ENCODE data around the gene PSMC5. TPM values are rescaled to one million over a fixed set of nuclear protein-coding genes. Genes with fewer than 3 reads are reported as not detected.
"Not testable (repeated sequence)": the region's sequence is repeated elsewhere in the genome, so short reads cannot be mapped to it uniquely, and the experiment has no call there.

Gene PSMC5
- polyA plus RNA-seq, 1 donor from 2014 or later: 69.5 TPM

- no peak overlapping the region for H3K9ac ChIP-seq (ENCODE audit: low read length)
- no peaks in the 10 kb centered on the region for H3F3A ChIP-seq (ENCODE audit: insufficient read depth, low read length, poor library complexity, severe bottlenecking)
- H4K20me1 ChIP-seq (ENCODE audit: insufficient read depth): no peaks in the 10 kb centered on the region
- no peaks in the 10 kb centered on the region for H3K9me2 ChIP-seq (ENCODE audit: insufficient read depth, low read length)
- no peak overlapping the region for H2AFZ ChIP-seq (ENCODE audit: low read depth, low read length)
- H3K27me3 ChIP-seq (ENCODE audit: insufficient read depth, low read depth, low read length): no peaks in the 10 kb centered on the region
- H3K4me2 ChIP-seq (ENCODE audit: low read length): no peak overlapping the region
- no peaks in the 10 kb centered on the region for H3K79me2 ChIP-seq (replicated peaks; ENCODE audit: insufficient read depth, low read length)
- H3K36me3 ChIP-seq (ENCODE audit: insufficient read depth, low read length): no peaks in the 10 kb centered on the region
- H3K4me3 ChIP-seq (ENCODE audit: low read length): no peak overlapping the region
- no peak for TF ChIP-seq POLR2AphosphoS5 (IDR thresholded peaks at IDR 0.05)
- TF ChIP-seq REST (IDR thresholded peaks at IDR 0.05; ENCODE audit: borderline replicate concordance): no peak
- no peak for TF ChIP-seq EZH2 (IDR thresholded peaks at IDR 0.05; ENCODE audit: borderline replicate concordance, insufficient read depth, low read length, poor library complexity, severe bottlenecking)
- no peak for TF ChIP-seq EP300 (conservative IDR thresholded peaks at IDR 0.05; ENCODE audit: poor library complexity, severe bottlenecking)
- no peak for TF ChIP-seq SMC3 (conservative IDR thresholded peaks at IDR 0.05; ENCODE audit: poor library complexity)
- TF ChIP-seq, protein P1, sequence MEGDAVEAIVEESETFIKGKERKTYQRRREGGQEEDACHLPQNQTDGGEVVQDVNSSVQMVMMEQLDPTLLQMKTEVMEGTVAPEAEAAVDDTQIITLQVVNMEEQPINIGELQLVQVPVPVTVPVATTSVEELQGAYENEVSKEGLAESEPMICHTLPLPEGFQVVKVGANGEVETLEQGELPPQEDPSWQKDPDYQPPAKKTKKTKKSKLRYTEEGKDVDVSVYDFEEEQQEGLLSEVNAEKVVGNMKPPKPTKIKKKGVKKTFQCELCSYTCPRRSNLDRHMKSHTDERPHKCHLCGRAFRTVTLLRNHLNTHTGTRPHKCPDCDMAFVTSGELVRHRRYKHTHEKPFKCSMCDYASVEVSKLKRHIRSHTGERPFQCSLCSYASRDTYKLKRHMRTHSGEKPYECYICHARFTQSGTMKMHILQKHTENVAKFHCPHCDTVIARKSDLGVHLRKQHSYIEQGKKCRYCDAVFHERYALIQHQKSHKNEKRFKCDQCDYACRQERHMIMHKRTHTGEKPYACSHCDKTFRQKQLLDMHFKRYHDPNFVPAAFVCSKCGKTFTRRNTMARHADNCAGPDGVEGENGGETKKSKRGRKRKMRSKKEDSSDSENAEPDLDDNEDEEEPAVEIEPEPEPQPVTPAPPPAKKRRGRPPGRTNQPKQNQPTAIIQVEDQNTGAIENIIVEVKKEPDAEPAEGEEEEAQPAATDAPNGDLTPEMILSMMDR (IDR thresholded peaks at IDR 0.05; ENCODE audit: poor library complexity, severe bottlenecking): no peak
- no peak for TF ChIP-seq MXI1 (conservative IDR thresholded peaks at IDR 0.05; ENCODE audit: poor library complexity, severe bottlenecking)
- no peak for TF ChIP-seq TAF1 (IDR thresholded peaks at IDR 0.05; ENCODE audit: low read depth)
- no peak for TF ChIP-seq RAD21 (conservative IDR thresholded peaks at IDR 0.05)
- H3K9me3 ChIP-seq (ENCODE audit: low read length): no peaks in the 10 kb centered on the region
- H3K27ac ChIP-seq (ENCODE audit: low read length): no peak overlapping the region
Observed at GRCh38 chr17:63880706-63881105, 53.5 kb downstream of the PSMC5 start.

DNA sequence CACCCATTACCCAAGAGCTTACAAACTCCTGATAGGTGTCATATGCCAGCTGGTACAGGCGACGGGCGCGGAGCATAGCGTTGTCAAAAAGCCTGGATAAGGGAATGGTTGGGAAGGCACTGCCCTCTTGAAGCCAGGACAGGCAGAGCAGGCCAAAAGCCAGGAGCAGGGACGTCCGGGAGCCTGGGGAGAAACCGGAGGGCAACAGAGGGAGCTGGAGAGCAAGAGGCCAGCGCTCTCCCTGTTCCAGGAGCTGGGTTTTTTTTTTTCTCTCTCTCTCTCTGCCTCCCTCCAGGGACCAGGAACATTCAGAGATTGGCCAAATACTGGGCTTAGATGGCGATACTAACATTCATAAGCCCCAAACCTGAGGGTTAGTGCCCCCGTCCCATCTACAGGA lies 54.1 kb downstream of the PSMC5 start:
- H3K27ac ChIP-seq (ENCODE audit: low read length); H3K9me3 ChIP-seq (ENCODE audit: low read length); H3K4me3 ChIP-seq (ENCODE audit: low read length); H3K79me2 ChIP-seq (replicated peaks; ENCODE audit: insufficient read depth, low read length); H3K36me3 ChIP-seq (ENCODE audit: insufficient read depth, low read length); H3K27me3 ChIP-seq (ENCODE audit: insufficient read depth, low read depth, low read length); H4K20me1 ChIP-seq (ENCODE audit: insufficient read depth); H2AFZ ChIP-seq (ENCODE audit: low read depth, low read length); H3K9ac ChIP-seq (ENCODE audit: low read length); H3F3A ChIP-seq (ENCODE audit: insufficient read depth, low read length, poor library complexity, severe bottlenecking); H3K9me2 ChIP-seq (ENCODE audit: insufficient read depth, low read length); H3K4me2 ChIP-seq (ENCODE audit: low read length): not testable (repeated sequence)

Other genes with a start within 250 kb of the PSMC5 start
- gene TACO1, start 226.5 kb upstream of the PSMC5 start, polyA plus RNA-seq: 15.8 and 16.2 TPM in 2 replicates
- gene MAP3K3, start 205.0 kb upstream of the PSMC5 start, polyA plus RNA-seq: 16.6 and 24.5 TPM in 2 replicates
- gene LIMD2, start 127.3 kb upstream of the PSMC5 start, polyA plus RNA-seq: 116 and 132 TPM in 2 replicates
- gene STRADA, start 85.6 kb upstream of the PSMC5 start, polyA plus RNA-seq: 15.6 and 18.4 TPM in 2 replicates
- 47.2 and 49.3 TPM in 2 replicates for gene CCDC47, start 53.8 kb upstream of the PSMC5 start, polyA plus RNA-seq
- gene DDX42, start 53.3 kb upstream of the PSMC5 start, polyA plus RNA-seq: 114 and 115 TPM in 2 replicates
- 23.2 and 25.8 TPM in 2 replicates for gene FTSJ3, start 232 bp downstream of the PSMC5 start, polyA plus RNA-seq
- 24.0 and 33.2 TPM in 2 replicates for gene SMARCD2, start 15.3 kb downstream of the PSMC5 start, polyA plus RNA-seq
- not detected in 2 replicates for gene CSH2, start 46.2 kb downstream of the PSMC5 start, polyA plus RNA-seq
- not detected in 2 replicates for gene GH2, start 54.5 kb downstream of the PSMC5 start, polyA plus RNA-seq
- not detected in 2 replicates for gene CSH1, start 69.1 kb downstream of the PSMC5 start, polyA plus RNA-seq
- not detected in 2 replicates for gene CSHL1, start 83.8 kb downstream of the PSMC5 start, polyA plus RNA-seq
- not detected in 2 replicates for gene GH1, start 91.4 kb downstream of the PSMC5 start, polyA plus RNA-seq
- not detected in 2 replicates for gene CD79B, start 104.9 kb downstream of the PSMC5 start, polyA plus RNA-seq
- gene SCN4A, start 145.5 kb downstream of the PSMC5 start, polyA plus RNA-seq: not detected in 2 replicates
- gene PRR29, start 170.9 kb downstream of the PSMC5 start, polyA plus RNA-seq: 2.8 and 3.8 TPM in 2 replicates
- not detected in 2 replicates for gene ICAM2, start 193.2 kb downstream of the PSMC5 start, polyA plus RNA-seq